ENCODE data around the gene LRG1.

LRG1 gene

DNA sequence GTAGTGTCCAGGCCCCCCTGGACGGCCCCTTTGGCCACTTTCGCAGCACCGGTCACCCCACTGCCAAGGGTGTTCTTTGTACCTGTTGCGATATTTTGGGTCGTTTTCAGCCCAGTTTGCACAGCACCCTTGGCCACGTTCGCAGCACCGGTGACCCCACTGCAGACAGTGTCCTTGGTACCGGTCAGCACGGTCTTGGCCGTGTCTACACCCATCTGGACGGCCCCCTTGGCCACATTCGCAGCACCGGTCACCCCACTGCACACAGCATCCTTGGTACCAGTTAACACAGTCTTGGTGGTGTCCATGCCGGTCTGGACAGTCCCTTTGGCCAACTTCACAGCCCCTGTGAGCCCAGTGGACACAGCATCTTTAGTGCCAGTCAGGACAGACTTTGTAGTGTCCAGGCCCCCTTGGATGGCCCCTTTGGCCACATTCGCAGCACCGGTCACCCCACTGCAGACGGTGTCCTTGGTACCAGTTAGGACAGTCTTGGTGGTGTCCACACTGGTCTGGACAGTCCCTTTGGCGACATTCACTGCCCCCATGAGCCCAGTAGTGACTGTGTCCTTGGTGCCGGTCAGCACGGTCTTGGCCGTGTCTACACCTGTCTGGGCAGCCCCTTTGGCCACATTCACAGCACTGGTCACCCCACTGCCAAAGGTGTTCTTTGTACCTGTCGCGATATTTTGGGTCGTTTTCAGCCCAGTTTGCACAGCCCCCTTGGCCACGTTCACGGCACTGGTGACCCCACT, 28.4 kb downstream of the LRG1 start:
- DNase-seq (ENCODE audit: low read depth, low spot score): no peak

DNA sequence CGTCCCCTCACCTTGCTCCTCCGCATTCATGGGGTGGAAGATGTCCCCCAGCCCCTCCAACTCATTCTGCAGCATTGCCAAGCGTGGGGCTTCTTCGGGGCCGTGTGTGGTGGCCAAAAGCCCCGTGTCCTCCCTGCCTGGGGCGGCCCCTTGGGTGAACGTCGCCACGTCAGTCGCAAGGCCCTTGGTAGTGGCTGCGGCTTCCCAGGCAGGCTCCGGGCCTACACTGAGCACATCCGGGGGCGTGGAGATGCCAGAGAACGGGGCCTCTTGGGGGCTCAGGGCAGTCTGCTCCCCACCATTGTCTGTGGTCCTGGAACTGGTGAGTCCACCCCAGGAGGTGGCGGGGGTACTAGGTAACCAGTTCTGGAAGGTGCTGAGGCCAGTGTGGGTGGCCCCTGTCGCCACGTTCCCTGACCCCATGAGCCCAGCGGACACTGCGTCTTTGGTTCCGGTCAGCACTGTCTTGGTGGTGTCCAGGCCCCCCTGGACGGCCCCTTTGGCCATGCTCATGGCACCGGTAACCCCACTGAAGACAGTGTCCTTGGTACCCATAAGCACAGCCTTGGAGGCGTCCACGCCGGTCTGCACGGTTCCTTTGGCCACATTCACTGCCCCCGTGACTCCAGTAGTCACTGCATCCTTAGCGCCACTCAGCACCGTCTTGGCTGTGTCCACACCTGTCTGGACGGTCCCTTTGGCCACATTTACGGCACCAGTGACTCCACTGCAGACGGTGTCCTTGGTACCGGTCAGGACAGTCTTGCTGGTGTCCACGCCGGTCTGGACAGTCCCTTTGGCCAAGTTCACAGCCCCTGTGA, 29.2 kb downstream of the LRG1 start:
- no peak for DNase-seq (ENCODE audit: low read depth, low spot score)

DNA sequence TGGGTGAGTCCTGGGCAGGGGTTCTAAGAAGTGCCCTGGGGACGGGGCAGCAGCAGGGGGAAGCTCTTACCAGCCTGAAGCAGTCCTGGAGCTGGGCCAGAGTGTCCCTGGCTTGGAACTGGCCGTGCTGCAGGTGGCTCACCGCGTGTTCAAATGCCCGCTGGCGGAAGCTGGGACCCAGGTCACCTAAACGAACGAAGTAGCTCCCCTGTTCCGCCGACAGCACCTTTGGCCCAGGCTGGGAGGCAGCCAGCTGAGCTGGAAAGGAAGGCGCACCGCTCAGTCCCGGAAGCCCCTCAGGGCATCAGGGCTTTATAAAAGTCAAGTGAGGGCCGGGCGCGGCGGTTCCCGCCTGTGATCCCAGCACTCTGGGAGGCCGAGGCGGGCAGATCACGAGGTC, 31.1 kb downstream of the LRG1 start:
- no peak for DNase-seq (ENCODE audit: low read depth, low spot score)

DNA sequence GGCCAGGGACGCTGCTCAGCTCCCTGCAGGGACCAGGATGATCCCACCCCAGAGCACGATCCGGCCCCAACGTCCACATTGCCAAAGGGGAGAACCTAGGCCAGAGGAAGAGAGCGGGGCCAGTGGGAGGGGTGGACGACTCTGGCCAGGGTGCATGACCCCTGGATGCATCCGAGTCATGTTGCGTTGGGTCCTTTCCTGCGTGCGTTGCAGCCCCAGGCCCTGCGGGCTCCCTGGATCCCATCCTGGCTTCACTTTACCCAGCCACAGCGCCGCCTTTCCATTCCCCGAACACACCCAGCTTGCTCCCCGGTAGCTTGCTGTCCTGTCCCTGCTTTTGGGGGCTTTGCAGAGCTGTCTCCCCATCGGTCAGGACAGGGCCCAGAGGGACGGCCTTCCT, 32.0 kb downstream of the LRG1 start:
- no peak for DNase-seq (ENCODE audit: low read depth, low spot score)

DNA sequence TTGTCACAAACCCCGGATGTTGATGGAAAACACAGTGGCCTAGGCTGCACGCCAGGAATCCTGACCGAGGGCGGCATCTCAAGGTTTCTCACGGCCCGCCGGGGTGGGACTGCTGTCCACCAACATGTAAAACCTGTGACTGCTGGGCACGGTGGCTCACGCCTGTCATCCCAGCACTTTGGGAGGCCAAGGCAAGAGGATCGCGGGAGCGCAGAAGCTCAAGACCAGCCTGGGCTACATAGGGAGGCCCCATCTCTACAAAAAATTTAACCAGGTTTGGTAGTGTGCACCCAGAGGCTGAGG, 32.7 kb downstream of the LRG1 start:
- no peak for DNase-seq (ENCODE audit: low read depth, low spot score)

DNA sequence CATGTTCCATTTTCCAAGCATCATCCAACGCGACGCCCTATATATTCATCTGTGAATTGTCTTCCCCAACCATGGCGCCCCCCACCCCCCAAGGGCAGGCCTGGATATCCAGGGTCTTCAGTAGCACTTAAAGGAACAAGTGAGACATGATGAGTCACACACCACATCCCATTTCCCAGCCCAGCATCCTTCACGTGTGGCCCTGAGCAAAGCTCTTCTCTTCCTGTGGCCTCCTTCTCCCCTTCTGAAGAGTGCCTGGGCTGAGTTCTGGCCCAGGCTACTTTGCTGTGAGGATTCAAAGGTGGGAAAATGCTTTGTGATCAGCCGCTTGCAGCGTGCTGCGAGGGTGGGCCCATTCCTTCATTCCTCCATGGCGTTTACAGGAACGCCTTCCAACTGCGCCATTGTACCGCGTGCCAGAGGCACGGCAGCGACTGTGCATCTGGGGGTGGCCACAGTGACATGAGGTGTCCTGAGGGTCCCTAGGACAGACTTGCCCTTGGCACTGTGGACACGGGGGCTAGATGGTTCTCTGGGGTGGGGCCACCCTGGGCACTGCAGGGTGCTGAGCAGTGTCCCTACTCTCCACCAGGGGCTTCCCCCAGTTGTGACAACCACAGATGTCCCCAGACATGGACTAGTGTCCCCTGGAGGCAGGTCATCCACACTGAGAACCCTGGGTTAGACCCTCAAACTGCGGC, 33.2 kb downstream of the LRG1 start:
- no peak for DNase-seq (ENCODE audit: low read depth, low spot score)

DNA sequence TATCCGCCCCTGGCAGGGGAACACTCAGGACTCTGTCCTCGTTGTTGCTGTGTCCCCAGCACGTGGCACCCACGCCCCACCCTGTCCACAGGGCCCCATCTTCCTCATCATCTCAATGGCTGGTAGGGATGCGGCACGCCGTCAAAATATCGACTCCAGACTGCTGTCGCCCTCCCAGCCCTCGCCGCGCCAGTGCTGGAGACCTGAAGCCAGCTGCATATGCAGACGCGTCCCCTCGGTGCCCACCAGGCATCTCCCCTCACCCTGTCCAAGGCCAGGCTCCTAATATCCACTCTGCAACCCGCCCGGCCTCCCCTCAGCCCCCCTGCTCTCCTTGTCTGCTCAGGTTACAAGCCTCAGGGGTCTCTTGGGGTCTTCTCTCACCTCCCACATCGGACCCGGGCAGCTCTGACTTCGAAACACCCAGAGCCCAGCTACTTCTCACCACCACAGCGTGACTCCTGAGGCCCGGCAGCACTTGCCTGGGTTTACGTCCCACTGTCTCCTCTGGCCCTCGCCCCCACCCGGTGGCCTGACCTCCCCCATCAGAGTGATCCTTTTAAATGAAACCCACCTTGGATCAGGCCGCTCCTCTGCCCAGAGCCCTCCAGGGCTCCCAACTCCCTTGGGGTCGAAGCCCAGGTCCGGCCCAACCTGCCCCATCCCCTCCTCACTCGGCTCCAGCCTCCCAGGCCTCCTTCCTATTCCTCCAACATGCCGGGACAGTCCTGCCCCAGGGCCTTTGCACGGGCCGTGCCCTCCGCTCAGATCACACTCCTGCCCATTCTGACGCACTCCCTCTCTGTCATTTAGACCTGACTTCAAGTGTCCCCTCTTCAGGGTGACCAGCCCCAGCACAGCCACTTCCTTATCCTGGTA, 34.0 kb downstream of the LRG1 start:
- DNase-seq (ENCODE audit: low read depth, low spot score): no peak

DNA sequence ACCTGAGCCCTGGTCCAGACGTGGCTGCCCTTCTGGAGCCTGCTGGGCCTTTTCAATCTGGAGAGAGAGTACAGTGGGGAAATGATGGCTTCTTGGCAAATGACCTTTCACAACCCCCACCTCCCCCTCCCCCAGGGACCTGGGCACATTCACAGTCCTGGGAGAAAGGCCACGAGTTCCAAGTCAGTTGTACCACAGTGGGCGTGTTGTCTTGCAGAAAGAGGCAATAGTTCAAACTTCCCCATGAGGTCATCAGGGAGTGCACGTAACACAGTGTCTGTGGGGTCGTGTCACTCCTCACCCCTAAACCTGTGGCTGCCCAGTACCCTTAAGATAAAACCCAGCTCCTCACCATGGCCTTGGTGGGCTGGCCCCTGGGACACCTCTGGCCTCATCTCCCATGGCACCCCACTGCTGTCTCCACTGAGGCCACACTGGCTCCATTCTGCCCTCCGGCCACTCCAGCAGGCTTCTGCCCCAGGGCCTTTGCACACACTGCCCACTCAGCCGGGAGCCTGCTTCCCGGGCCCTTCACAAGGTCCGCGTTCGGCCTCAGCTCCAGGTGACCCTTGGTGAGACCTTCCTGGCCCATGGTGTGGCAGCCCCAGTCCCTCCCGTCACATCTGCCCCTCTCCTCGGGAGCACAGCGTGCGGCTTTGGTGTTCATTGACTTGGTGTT, 34.8 kb downstream of the LRG1 start:
- no peak for DNase-seq (ENCODE audit: low read depth, low spot score)

DNA sequence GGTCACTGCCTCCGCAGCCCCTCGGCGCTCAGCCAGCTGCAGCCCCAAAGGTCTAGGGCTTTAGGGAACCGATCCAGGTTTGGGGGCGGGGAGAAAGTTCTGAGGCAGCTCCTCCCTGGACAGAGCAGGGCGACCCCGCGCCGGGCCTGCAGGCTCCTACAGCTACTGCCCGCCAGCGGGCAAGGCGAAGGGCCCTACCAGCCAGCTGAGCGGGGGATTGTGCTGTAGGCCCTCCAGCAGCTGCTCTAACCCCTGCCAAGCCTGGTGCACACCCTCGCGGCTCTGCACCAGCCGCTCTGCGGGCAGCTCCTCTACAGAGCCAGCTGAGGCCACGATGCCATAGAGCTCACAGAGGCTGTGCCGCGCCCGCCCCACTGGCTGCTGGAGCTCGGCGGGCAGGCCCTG, 35.5 kb downstream of the LRG1 start:
- DNase-seq (ENCODE audit: low read depth, low spot score): no peak

DNA sequence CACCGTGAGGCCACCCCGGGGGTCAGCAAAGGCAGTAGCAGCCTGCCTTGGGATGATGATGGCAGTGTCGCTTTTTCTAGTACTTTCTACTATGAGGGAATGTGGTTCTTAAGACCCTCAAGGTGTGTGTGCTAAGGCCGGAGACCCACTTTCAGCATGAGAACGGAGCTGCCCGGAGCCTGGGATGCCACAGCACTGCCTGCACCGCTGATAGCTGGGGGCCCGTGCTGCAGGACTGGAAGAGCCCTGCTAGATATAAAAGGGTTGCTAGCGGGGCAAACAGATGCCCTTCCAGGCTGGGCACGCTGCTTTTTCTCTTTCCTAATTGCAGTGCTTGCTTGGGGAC, 36.0 kb downstream of the LRG1 start:
- DNase-seq (ENCODE audit: low read depth, low spot score): no peak

DNA sequence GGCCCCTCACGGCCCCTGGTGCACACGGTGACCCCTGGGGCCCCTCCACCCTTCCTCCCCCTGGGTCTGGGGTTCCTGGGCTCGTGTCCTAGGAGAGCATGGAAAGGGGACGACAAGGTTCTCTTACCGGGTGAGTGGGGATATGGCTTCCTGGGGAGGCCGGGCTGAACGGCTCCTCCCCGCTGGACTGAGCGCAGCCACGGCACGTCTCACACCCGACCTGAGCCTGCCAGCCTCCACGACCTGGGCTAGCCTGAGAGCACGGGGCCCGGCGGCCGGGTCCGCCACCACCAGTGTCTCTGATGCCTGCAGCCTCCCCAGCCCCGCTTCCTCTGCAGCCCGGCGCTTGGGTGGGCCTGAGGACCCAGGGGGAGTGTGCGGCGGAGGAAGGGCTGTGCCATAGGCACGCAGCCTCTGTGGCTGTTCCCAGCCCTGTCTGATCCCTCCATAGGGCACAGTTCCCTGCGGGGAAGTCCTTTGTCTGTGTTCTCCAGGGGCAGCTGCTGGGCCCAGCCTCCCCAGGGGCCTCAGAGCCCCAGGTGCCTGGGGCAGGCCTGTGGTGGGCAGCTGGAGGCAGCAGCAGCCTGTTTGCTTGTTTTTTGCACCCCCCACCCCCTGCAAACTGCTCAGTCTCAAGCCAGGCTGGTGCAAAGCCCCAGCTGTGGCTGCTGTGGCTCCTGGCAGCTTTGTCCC, 36.6 kb downstream of the LRG1 start:
- no peak for DNase-seq (ENCODE audit: low read depth, low spot score)

DNA sequence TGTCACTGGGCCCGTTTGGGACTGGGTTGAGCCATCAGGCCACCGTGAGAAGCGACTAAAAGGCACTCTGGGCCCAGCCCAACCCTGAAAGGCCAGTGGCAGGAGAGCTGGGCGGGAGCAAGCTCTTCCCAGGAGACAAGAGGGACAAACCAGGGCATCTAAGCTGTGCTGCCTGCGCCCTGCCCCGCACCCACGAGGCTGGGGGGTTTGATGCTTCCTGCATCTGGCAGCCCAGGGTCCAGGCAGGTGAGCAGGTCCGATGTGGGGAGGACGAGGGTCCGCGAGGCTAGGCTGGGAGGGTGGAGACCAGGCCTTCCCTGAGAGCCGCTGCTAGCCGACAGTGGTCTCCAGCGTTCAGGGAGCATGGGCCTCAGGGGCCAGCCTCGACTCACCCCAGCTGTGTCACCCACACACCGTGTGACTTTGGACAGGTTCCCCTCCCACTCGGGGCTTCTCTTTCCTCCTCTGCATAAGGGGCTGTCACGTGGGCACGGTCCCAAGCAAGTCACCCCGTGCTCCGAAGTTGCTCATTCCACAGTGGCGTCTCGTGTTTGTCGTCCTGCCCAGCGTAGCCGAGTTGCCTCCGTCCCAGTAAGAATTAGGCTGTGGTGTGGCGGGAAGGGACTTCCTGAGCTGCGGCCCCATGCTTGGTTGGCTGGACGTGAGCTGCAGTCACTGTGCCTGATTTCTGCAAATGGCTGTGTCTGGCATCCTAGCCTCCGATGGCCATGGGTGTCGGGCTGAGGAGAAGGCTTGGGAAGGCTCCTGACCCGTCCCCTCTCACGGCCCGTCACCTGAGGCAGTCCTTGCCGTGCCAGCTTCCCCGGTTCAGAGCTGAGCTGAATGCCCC, 37.3 kb downstream of the LRG1 start:
- no peak for DNase-seq (ENCODE audit: low read depth, low spot score)

DNA sequence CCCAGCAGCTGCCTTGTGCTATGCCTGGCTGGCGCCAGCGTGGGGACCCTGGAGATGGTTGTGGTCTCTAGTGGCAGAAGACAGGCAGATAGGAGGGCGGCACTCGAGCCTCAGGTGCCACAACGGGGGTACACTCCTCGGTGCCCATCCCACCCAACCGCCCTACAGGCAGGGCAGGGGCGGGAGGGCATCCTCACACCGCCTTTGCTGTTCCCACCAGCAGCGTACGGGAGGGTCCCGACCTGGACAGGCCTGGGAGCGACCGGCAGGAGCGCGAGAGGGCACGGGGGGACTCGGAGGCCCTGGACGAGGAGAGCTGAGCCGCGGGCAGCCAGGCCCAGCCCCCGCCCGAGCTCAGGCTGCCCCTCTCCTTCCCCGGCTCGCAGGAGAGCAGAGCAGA, 38.1 kb downstream of the LRG1 start:
- DNase-seq (ENCODE audit: low read depth, low spot score): no peak

DNA sequence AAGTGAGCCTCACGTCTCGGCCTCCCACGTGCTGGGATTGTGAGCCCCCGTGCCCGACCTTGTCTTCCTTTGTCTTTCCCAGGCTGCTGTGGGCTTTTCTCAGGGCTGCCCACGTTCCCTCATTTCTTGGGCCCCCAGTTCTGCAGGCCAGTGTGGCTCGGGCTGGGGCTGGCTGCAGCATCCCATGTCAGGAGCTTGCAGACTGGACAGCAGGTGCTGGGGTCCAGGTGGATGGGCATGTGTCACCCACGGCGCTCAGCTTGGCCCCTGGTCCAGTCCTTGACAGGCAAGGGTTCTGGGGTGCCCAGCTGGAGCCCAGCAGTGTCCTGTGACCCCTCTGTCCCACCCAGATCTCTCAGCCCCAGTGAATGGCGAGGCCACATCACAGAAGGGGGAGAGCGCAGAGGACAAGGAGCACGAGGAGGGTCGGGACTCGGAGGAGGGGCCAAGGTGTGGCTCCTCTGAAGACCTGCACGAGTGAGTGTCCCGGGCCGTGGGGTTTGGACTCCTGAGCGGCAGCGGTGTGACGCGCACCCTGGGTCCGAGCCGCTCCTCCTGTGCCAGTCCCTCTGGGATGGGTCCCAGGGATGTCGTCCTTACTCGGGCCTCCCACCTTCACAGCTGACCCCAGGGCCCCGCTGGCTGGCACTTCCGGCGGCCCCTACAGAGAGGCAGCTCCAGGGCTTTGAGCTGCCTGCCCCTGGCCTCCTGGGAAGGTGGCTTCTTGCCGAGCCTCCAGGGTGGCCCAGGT, 38.8 kb downstream of the LRG1 start:
- DNase-seq (ENCODE audit: low read depth, low spot score): no peak

DNA sequence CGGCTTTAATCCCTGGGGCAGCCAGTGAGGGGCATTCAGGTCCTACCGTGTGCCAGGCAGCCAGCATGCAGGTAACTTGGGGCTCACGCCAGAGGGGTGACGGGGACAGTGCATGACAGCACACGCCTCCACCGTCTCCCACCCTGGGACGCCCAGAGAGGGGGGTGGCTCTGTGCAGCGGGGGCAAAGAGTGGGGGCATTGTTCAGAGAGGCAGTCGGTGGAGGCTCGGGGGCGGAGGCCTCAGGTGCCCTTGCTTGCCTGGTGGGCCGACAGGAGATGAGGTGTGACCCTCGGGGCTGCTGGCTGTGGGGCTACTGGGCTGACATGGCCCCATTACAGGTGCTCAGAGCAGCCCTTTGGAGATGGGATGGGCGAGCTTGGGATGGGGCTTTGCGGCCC, 40.0 kb downstream of the LRG1 start:
- no peak for DNase-seq (ENCODE audit: low read depth, low spot score)

DNA sequence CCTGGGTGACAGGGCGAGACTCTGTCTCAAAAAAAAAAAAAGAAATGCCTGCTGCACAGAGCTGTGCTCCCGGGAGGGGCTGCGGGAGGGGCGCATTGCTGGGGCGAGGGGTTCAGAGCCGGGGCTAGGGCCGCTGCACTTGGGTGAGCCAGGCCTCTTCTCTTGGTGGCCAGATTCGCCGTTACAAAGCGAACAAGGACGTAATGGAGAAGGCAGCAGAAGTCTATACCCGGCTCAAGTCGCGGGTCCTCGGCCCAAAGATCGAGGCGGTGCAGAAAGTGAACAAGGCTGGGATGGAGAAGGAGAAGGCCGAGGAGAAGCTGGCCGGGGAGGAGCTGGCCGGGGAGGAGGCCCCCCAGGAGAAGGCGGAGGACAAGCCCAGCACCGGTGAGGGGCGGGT, 40.5 kb downstream of the LRG1 start:
- DNase-seq (ENCODE audit: low read depth, low spot score): no peak

DNA sequence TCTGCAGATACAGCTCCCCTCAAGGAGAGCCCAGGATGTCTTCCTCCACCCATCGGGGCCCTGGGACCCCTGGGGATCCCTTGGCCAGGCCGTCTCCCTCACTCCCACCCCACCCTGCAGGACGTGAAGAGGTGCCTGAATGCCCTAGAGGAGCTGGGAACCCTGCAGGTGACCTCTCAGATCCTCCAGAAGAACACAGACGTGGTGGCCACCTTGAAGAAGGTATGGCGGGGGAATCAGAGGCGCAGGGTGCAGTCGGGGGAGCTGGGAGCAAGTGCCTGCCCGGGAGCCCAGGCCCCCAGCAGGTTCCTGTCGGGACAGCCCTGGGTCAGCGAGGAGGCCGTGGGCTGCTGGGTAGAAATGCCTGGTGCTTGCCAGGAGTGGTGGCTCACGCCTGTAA, 41.1 kb downstream of the LRG1 start:
- DNase-seq (ENCODE audit: low read depth, low spot score): no peak

DNA sequence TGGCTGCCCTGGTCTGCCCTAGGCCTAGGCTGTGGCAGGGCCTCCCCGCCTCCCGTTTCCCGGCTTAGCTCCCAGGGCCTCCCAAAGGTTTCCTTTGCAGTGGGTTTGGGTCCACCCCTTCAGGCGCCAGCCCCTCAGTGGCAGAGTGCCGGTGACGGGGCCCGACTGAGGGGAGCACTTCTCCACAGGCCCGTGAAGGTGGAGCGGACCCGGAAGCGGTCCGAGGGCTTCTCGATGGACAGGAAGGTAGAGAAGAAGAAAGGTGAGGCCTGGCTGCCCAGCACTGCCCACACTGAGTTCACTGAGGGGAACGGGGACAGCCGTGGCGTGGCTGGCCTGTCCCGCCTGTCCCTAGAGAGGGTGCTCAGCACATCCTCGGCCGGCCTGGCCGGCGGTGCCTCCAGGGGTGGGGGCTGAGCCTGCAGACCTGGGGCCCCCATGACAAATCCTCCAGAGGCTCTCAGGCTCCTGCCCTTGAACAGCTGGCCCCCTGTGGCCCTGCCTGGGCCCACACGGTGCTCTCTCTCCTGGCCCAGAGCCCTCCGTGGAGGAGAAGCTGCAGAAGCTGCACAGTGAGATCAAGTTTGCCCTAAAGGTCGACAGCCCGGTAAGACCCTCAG, 42.0 kb downstream of the LRG1 start:
- no peak for DNase-seq (ENCODE audit: low read depth, low spot score)

DNA sequence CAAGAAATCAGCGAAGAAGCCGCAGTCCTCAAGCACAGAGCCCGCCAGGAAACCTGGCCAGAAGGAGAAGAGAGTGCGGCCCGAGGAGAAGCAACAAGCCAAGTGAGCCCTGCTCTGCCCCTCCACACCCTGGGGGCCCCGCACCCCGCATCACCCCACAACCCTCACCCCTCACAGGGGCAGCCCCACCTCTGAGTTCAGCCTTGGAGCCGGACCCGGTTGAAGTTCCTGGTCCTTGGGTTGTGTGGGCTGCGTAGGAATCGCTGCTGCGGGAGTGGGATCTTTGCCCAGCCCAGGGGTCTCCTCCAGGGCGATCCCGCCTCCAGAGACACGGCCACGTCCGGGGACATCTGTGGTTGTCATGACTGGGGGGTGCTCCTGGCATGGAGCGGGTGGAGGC, 43.5 kb downstream of the LRG1 start:
- DNase-seq (ENCODE audit: low read depth, low spot score): no peak

All from iPS DF 19.7 (cell line).